LNCaP clone FGC (cell line): Measurements from ENCODE around the gene PSD.

Experiments
- DNase-seq: peaks from one replicate; pipeline ENCODE4 v3.0.0-alpha.2; 2011; ENCODE audit warnings: low read depth
- H3K4me3 ChIP-seq: 2 replicates; pipeline ENCODE4 v1.5.1; 2011; ENCODE audit warnings: mild to moderate bottlenecking, low read depth, low read length, control low read depth
- CTCF ChIP-seq: IDR thresholded peaks from 2 replicates; pipeline ENCODE4 v1.5.1; 2012; ENCODE audit warnings: mild to moderate bottlenecking; ENCODE audit not compliant: control insufficient read depth, insufficient read depth; ENCODE audit errors: extremely low read depth

The PSD gene

GRCh38 chr10:102384053-102384452 lies 34.5 kb downstream of the PSD start:
- no peak for DNase-seq
- no peak for TF ChIP-seq CTCF
- H3K4me3 ChIP-seq = no peak overlapping the region

GRCh38 chr10:102382871-102383270 lies 35.7 kb downstream of the PSD start:
- no peak overlapping the region for H3K4me3 ChIP-seq
- TF ChIP-seq CTCF = no peak
- no peak for DNase-seq

- H3K4me3 ChIP-seq = no peak overlapping the region
- DNase-seq = no peak
- no peak for TF ChIP-seq CTCF
Observed at GRCh38 chr10:102381983-102382382, 36.6 kb downstream of the PSD start.

GRCh38 chr10:102379383-102379782 lies 39.2 kb downstream of the PSD start:
- no peak for DNase-seq
- no peak for TF ChIP-seq CTCF
- no peak overlapping the region for H3K4me3 ChIP-seq

- no peak for TF ChIP-seq CTCF
- DNase-seq = no peak
- no peak overlapping the region for H3K4me3 ChIP-seq
Observed at GRCh38 chr10:102376901-102377300, 41.7 kb downstream of the PSD start.

- H3K4me3 ChIP-seq = no peak overlapping the region
- TF ChIP-seq CTCF = no peak
- no peak for DNase-seq
Observed at GRCh38 chr10:102375867-102376266, 42.7 kb downstream of the PSD start.

GRCh38 chr10:102375250-102375649 lies 43.3 kb downstream of the PSD start:
- no peak for DNase-seq
- H3K4me3 ChIP-seq = no peak overlapping the region
- TF ChIP-seq CTCF = no peak
